Fibroblast of lung (primary cell): ENCODE measurements around the gene ITSN1.

Source experiments
- CTCF ChIP-seq, 2 donors: IDR thresholded peaks in 1 of 2; conservative IDR thresholded peaks in 1 of 2; 1 replicate in 1 of 2; 2 replicates in 1 of 2; pipeline ENCODE4 v1.5.1; 2011 to 2012; ENCODE audit warnings: low read length in 2 of 2, control low read depth in 1 of 2, inconsistent platforms in 1 of 2, low read depth in 1 of 2, mild to moderate bottlenecking in 1 of 2
- EZH2 ChIP-seq: IDR thresholded peaks from 2 replicates; pipeline ENCODE4 v1.5.1; 2012; ENCODE audit warnings: low read length, control low read depth, mild to moderate bottlenecking; ENCODE audit errors: missing control alignments

- TF ChIP-seq CTCF (conservative IDR thresholded peaks at IDR 0.05 in 1 of 2, IDR thresholded peaks at IDR 0.05 in 1 of 2; ENCODE audit: low read depth in 1 of 2, low read length in 2 of 2) (no peak), EZH2 (no peak)
Measured at GRCh38 chr21:33611006-33611744, 31.1 kb upstream of the ITSN1 start.
